Activated CD8-positive, alpha-beta T cell treated with anti-CD3 and anti-CD28 coated beads for 36 hours (primary cell): ENCODE results near the gene DCTD. TPM values are rescaled to one million over a fixed set of nuclear protein-coding genes. Genes with fewer than 3 reads are reported as not detected.

Source experiments
- ATAC-seq: fragments of 200-7000 bp; cut with Tn5 transposase; one replicate; pipeline ENCODE4 v1.10.0; 2021; ENCODE audit warnings: mild to moderate bottlenecking, moderate library complexity
- CTCF ChIA-PET: fragments of 350-600 bp; sonication (Branson Sonifier 250); formaldehyde crosslinking; loops from one replicate; lab custom pipeline; 2021; ENCODE audit warnings: antibody characterized with exemption; lab: Charles Lee
- POLR2A ChIA-PET: fragments of 350-600 bp; sonication (Branson Sonifier 250); formaldehyde crosslinking; loops from one replicate; lab custom pipeline; 2021; ENCODE audit warnings: antibody characterized with exemption; lab: Charles Lee
- DNase-seq: peaks from one replicate; pipeline ENCODE4 v3.0.0-alpha.2; 2020
- H3K27ac Mint-ChIP-seq: one replicate; pipeline ENCODE4 v1.8.0; 2021; ENCODE audit warnings: mild to moderate bottlenecking, mixed read lengths
- H3K27me3 Mint-ChIP-seq: one replicate; pipeline ENCODE4 v1.8.0; 2021; ENCODE audit warnings: mixed read lengths
- H3K36me3 Mint-ChIP-seq: one replicate; pipeline ENCODE4 v1.8.0; 2021; ENCODE audit warnings: low read depth, mixed read lengths
- H3K4me1 Mint-ChIP-seq: one replicate; pipeline ENCODE4 v1.8.0; 2021; ENCODE audit warnings: low read depth, mixed read lengths
- H3K4me3 Mint-ChIP-seq: one replicate; pipeline ENCODE4 v1.8.0; 2021; ENCODE audit warnings: mild to moderate bottlenecking, moderate library complexity, mixed read lengths
- H3K9me3 Mint-ChIP-seq: one replicate; pipeline ENCODE4 v1.8.0; 2021; ENCODE audit warnings: mixed read lengths
- intact Hi-C: fragments of 100-400 bp; cut with micrococcal nuclease; formaldehyde crosslinking; loops from one replicate; pipeline ENCODE4 v1.10.0; 2022
- total RNA-seq, 2 experiments: library from RNA; stranded (reverse); gene quantifications; one replicate each; pipeline ENCODE4 v1.2.3, GENCODE V29; 2021
- TF ChIP-seq, protein P1 (sequence below): fragments of 200-600 bp; IDR thresholded peaks from one replicate; pipeline ENCODE4 v1.8.0; 2022; ENCODE audit warnings: antibody characterized with exemption, mild to moderate bottlenecking

DCTD gene
- total RNA-seq, 2 experiments from 2014 or later: 128 to 131 TPM

- Mint-ChIP-seq H3K4me3 (no peak overlapping the region), H3K27me3 (no peaks in the 10 kb centered on the region), H3K4me1 (no peaks in the 10 kb centered on the region), H3K9me3 (peaks cover 6% of the 10 kb centered on the region), H3K36me3 (peaks cover 3% of the 10 kb centered on the region), H3K27ac (no peak overlapping the region)
- ATAC-seq (no peak), DNase-seq (no peak)
- ChIA-PET POLR2A (no interaction called here), CTCF (no interaction called here)
- intact Hi-C loops: no loop called here
- TF ChIP-seq, protein P1, sequence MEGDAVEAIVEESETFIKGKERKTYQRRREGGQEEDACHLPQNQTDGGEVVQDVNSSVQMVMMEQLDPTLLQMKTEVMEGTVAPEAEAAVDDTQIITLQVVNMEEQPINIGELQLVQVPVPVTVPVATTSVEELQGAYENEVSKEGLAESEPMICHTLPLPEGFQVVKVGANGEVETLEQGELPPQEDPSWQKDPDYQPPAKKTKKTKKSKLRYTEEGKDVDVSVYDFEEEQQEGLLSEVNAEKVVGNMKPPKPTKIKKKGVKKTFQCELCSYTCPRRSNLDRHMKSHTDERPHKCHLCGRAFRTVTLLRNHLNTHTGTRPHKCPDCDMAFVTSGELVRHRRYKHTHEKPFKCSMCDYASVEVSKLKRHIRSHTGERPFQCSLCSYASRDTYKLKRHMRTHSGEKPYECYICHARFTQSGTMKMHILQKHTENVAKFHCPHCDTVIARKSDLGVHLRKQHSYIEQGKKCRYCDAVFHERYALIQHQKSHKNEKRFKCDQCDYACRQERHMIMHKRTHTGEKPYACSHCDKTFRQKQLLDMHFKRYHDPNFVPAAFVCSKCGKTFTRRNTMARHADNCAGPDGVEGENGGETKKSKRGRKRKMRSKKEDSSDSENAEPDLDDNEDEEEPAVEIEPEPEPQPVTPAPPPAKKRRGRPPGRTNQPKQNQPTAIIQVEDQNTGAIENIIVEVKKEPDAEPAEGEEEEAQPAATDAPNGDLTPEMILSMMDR: no peak
Observed at GRCh38 chr4:182859730-182860129, 57.5 kb downstream of the DCTD start.

- H3K27ac Mint-ChIP-seq: no peak overlapping the region
- ChIA-PET CTCF (no interaction called here), POLR2A (no interaction called here)
- H3K9me3 Mint-ChIP-seq: peaks cover 6% of the 10 kb centered on the region
- H3K4me1 Mint-ChIP-seq: no peaks in the 10 kb centered on the region
- H3K36me3 Mint-ChIP-seq: peaks cover 3% of the 10 kb centered on the region
- DNase-seq (no peak), ATAC-seq (no peak)
- TF ChIP-seq, protein P1: no peak
- intact Hi-C loops: no loop called here
- H3K4me3 Mint-ChIP-seq: no peak overlapping the region
- no peaks in the 10 kb centered on the region for H3K27me3 Mint-ChIP-seq
Observed at GRCh38 chr4:182858711-182859110, 58.5 kb downstream of the DCTD start.

DNA sequence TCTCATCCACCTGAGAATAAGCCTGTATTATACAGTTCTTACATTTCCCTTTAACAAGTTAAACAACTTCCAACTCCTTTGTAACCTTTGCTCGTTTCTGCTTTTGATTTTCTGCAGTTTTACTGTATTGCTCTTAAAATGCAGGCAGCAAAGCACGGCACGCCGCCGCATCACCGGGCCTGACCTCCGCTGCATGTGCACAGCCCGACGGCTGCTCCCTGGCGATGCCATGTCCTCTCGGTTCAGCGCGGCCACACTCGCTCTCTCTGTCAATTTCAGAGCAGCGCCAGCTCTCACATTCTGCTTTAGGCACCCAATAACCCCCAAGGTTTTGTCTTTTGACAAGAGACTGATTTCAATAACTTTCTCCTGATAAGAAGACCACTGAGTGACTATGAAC, 60.3 kb downstream of the DCTD start:
- TF ChIP-seq, protein P1: no peak
- CTCF ChIA-PET: no interaction called here
- H3K27ac Mint-ChIP-seq: no peak overlapping the region
- H3K4me1 Mint-ChIP-seq: no peaks in the 10 kb centered on the region
- H3K36me3 Mint-ChIP-seq: peaks cover 3% of the 10 kb centered on the region
- POLR2A ChIA-PET: no interaction called here
- no peak overlapping the region for H3K4me3 Mint-ChIP-seq
- intact Hi-C loops: no loop called here
- DNase-seq: no peak
- H3K9me3 Mint-ChIP-seq: peaks cover 6% of the 10 kb centered on the region
- ATAC-seq: no peak
- no peaks in the 10 kb centered on the region for H3K27me3 Mint-ChIP-seq

- Mint-ChIP-seq H3K9me3 (peaks cover 4% of the 10 kb centered on the region), H3K27me3 (no peaks in the 10 kb centered on the region), H3K27ac (no peak overlapping the region), H3K36me3 (peaks cover 3% of the 10 kb centered on the region), H3K4me3 (no peak overlapping the region), H3K4me1 (no peaks in the 10 kb centered on the region)
- TF ChIP-seq, protein P1: no peak
- intact Hi-C loops: no loop called here
- DNase-seq (no peak), ATAC-seq (no peak)
- ChIA-PET POLR2A (no interaction called here), CTCF (no interaction called here)
Observed at GRCh38 chr4:182855877-182856276, 61.3 kb downstream of the DCTD start.

GRCh38 chr4:182855312-182855711, 61.9 kb downstream of the DCTD start:
- DNase-seq (no peak), ATAC-seq (no peak)
- Mint-ChIP-seq H3K27me3 (no peaks in the 10 kb centered on the region), H3K27ac (no peak overlapping the region), H3K4me3 (no peak overlapping the region), H3K4me1 (no peaks in the 10 kb centered on the region), H3K36me3 (peaks cover 3% of the 10 kb centered on the region), H3K9me3 (peaks cover 4% of the 10 kb centered on the region)
- ChIA-PET CTCF (no interaction called here), POLR2A (no interaction called here)
- TF ChIP-seq, protein P1: no peak
- intact Hi-C loops: no loop called here
